Mesothelial cell of epicardium (in vitro differentiated cells): Measurements from ENCODE around the gene CACNA2D1. TPM values are rescaled to one million over a fixed set of nuclear protein-coding genes. Genes with fewer than 3 reads are reported as not detected.

ENCODE experiments used
- DNase-seq, 2 experiments: peaks; one replicate each; pipeline ENCODE4 v3.0.0; 2021; ENCODE audit warnings: low spot score in 2 of 2; ENCODE audit not compliant: unreplicated experiment in 2 of 2
- H3K27ac Mint-ChIP-seq: 2 replicates; pipeline ENCODE4 v1.8.0; 2021; ENCODE audit warnings: mixed read lengths
- H3K27me3 Mint-ChIP-seq: 2 replicates; pipeline ENCODE4 v1.8.0; 2021; ENCODE audit warnings: low read depth, mixed read lengths
- H3K36me3 Mint-ChIP-seq: 2 replicates; pipeline ENCODE4 v1.8.0; 2021; ENCODE audit warnings: mixed read lengths
- H3K4me1 Mint-ChIP-seq: 2 replicates; pipeline ENCODE4 v1.8.0; 2021; ENCODE audit warnings: mixed read lengths
- H3K4me3 Mint-ChIP-seq: 2 replicates; pipeline ENCODE4 v1.8.0; 2021; ENCODE audit warnings: mild to moderate bottlenecking, moderate library complexity, mixed read lengths
- H3K9me3 Mint-ChIP-seq: 2 replicates; pipeline ENCODE4 v1.8.0; 2021; ENCODE audit warnings: mixed read lengths
- CTCF ChIP-seq: fragments of 200-600 bp; sonication (generic); IDR thresholded peaks from one replicate; pipeline ENCODE4 v1.5.0; 2021; ENCODE audit warnings: antibody characterized with exemption; ENCODE audit not compliant: unreplicated experiment
- total RNA-seq: library from RNA; stranded (reverse); gene quantifications from 3 replicates; pipeline ENCODE4 v1.2.1, GENCODE V29; 2021

The CACNA2D1 gene
- total RNA-seq, 1 donor from 2014 or later, result 14.7 TPM

GRCh38 chr7:82241356-82241755 is 202.2 kb downstream of the CACNA2D1 start:
- Mint-ChIP-seq H3K27me3 (no peaks in the 10 kb centered on the region), H3K9me3 (no peaks in the 10 kb centered on the region), H3K27ac (no peak overlapping the region), H3K4me3 (no peak overlapping the region), H3K36me3 (no peaks in the 10 kb centered on the region), H3K4me1 (no peaks in the 10 kb centered on the region)
- no peak for TF ChIP-seq CTCF
- no peak for DNase-seq

- no peak for TF ChIP-seq CTCF
- H3K4me1 Mint-ChIP-seq, result peaks cover 2% of the 10 kb centered on the region
- H3K36me3 Mint-ChIP-seq, result no peaks in the 10 kb centered on the region
- no peak overlapping the region for H3K4me3 Mint-ChIP-seq
- H3K27me3 Mint-ChIP-seq, result no peaks in the 10 kb centered on the region
- H3K9me3 Mint-ChIP-seq, result no peaks in the 10 kb centered on the region
- no peak for DNase-seq
- H3K27ac Mint-ChIP-seq, result no peak overlapping the region
These were observed 207.9 kb downstream of the CACNA2D1 start for GRCh38 chr7:82235713-82236112.

GRCh38 chr7:82234457-82235049 is 209.0 kb downstream of the CACNA2D1 start:
- peak; percentile 78 for TF ChIP-seq CTCF
- Mint-ChIP-seq H3K27me3 (no peaks in the 10 kb centered on the region), H3K4me1 (peaks cover 2% of the 10 kb centered on the region), H3K27ac (no peak overlapping the region), H3K9me3 (no peaks in the 10 kb centered on the region), H3K4me3 (no peak overlapping the region), H3K36me3 (no peaks in the 10 kb centered on the region)
- DNase-seq, result no peak

- no peak for TF ChIP-seq CTCF
- H3K36me3 Mint-ChIP-seq, result no peaks in the 10 kb centered on the region
- H3K9me3 Mint-ChIP-seq, result no peaks in the 10 kb centered on the region
- H3K4me3 Mint-ChIP-seq, result no peak overlapping the region
- H3K4me1 Mint-ChIP-seq, result peaks cover 2% of the 10 kb centered on the region
- no peak for DNase-seq
- H3K27me3 Mint-ChIP-seq, result no peaks in the 10 kb centered on the region
- no peak overlapping the region for H3K27ac Mint-ChIP-seq
These were observed 212.6 kb downstream of the CACNA2D1 start for GRCh38 chr7:82230811-82231581.

- H3K27me3 Mint-ChIP-seq, result no peaks in the 10 kb centered on the region
These were observed 214.4 kb downstream of the CACNA2D1 start for GRCh38 chr7:82229164-82229563.

More at GRCh38 chr7:82229164-82229563, 214.4 kb downstream of the CACNA2D1 start:
- H3K36me3 Mint-ChIP-seq, result no peaks in the 10 kb centered on the region
- H3K4me3 Mint-ChIP-seq, result no peak overlapping the region
- no peak for DNase-seq
- no peaks in the 10 kb centered on the region for H3K9me3 Mint-ChIP-seq
- TF ChIP-seq CTCF, result no peak
- no peaks in the 10 kb centered on the region for H3K4me1 Mint-ChIP-seq
- H3K27ac Mint-ChIP-seq, result no peak overlapping the region
